Astrocyte of the cerebellum (primary cell): ENCODE measurements around the gene SCUBE2.

ENCODE experiments used
- DNase-seq: peaks from one replicate; pipeline ENCODE4 v3.0.0-alpha.2; 2011; ENCODE audit warnings: low read depth
- H3K4me3 ChIP-seq: 2 replicates; pipeline ENCODE4 v1.5.1; 2011; ENCODE audit warnings: mild to moderate bottlenecking, low read depth, low read length, moderate library complexity
- CTCF ChIP-seq: IDR thresholded peaks from 2 replicates; pipeline ENCODE4 v1.5.1; 2012; ENCODE audit warnings: low read length, low read depth, moderate library complexity, mild to moderate bottlenecking; ENCODE audit errors: missing control alignments
- in situ Hi-C: cut with HindIII; loops from 2 replicates; pipeline ENCODE4 v1.10.0; 2017; ENCODE audit warnings: low sequenced_read_pairs

Gene SCUBE2

DNA sequence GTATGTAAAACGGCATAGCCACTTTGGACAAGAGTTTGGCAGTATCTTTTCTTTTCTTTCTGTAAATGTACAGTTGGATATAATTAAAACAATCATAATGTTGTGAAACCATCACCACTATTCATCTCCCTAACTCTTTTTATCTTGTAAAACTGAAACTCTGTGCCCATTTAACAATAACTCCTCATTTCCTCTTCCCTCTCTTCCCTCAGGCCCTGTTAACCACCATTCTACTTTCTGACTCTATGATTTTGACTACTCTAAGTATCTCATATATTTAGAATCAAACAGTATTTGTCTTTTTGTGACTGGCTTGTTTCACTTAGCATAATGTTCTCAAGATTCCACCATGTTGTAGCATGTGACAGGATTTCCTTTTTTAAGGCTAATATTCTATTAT, 10.2 kb downstream of the SCUBE2 start:
- no peak for TF ChIP-seq CTCF
- in situ Hi-C loops = no loop called here
- no peak for DNase-seq
- H3K4me3 ChIP-seq = no peak overlapping the region

DNA sequence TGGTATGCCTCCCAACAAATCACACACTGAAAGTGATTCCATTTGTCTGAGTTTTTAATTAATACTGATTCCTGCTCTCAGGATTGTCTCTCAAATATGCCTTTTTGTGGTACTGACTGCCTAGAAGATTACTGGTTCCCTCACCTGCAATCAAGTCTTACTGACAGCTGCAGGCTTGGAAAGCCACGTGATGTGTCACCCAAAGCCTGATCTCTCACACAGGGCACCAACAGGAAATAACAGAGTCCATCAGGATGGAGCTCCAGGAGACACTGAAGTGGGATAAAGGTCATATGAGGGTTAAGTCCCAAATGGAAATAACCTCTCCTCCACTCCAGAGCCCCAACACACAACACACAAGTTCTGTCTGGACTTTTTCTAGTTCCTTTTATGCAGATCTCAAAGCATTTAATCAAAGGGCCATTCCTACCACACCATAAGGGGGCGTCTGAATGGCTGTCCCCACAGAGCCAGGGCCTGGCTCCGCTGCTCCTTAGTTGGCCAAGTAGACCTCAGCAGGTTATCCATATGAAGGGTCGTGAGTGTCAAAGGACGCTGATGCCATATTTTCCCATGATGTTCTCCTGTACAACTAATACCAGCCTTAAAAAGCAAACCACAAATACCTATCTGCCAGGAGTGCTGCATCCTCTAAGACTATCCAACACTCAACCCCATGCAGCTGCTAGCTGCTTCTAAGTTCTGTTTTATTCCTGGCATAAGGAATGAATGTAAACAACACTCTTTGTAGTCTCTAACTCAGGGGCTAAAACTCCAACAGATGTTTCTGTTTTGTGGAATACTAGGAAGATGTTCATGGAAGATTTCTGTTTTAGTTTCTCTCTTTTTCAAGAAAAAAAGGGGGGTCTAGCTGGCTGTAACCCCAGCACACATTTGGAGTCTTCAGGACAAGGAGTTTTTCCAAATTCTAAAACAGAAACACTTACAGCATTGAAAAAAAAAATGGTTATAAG, 13.0 kb downstream of the SCUBE2 start:
- TF ChIP-seq CTCF = peak; percentile 5
- in situ Hi-C loops = no loop called here
- DNase-seq = no peak
- H3K4me3 ChIP-seq = no peak overlapping the region

GRCh38 chr11:9077164-9077563, 14.2 kb downstream of the SCUBE2 start:
- TF ChIP-seq CTCF = no peak
- DNase-seq = no peak
- in situ Hi-C loops = no loop called here
- no peak overlapping the region for H3K4me3 ChIP-seq

- in situ Hi-C loops = no loop called here
- no peak for DNase-seq
- no peak overlapping the region for H3K4me3 ChIP-seq
- TF ChIP-seq CTCF = no peak
Measured at GRCh38 chr11:9076661-9077060, 14.7 kb downstream of the SCUBE2 start.

DNA sequence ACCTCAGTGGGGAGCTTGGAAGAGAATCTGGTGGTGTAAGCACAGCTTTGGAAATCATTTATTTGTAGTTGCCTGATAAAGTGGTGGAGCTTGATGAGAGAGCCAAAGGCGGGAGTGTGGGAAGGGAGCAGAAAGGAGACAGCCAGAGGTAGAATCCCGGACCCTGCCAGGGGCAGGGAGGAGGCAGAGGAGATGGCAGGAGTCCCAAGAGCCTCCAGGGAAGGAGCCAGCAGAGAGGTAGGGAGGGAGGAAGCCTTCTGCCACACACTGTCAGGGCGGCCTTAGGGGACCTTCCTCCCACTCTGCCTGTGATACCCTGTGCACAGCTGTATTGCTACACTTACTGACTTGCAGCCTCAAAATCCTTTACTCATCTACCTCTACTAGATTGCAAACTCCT, 15.4 kb downstream of the SCUBE2 start:
- DNase-seq = no peak
- no peak overlapping the region for H3K4me3 ChIP-seq
- no peak for TF ChIP-seq CTCF
- in situ Hi-C loops = no loop called here

DNA sequence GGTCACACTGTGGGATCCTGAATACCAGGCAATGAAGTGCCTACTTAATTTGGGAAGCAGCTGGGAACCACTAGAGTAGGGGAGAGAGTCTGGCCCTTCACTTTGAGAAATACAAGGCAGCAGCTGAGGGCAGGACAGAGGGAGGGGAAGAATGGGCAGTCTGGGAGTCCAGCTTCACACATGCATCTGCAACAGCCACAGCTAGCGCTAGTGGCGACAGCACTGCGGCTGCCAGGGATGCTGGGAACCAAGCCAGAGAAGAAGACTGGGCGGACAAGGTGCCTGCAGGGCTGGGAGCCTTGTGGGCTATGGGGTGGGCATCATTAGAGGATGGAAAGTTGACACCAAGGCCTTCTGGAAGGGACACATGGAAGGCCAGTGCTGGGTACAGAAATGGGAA, 15.8 kb downstream of the SCUBE2 start:
- no peak overlapping the region for H3K4me3 ChIP-seq
- no peak for TF ChIP-seq CTCF
- no peak for DNase-seq
- in situ Hi-C loops = no loop called here
